GM23248 (cell line): ENCODE results near the gene TCF12.

Source experiments
- EZH2 ChIP-seq: fragments of 200-600 bp; sonication (generic); IDR thresholded peaks from 2 replicates; pipeline ENCODE4 v1.6.1; 2018; ENCODE audit warnings: antibody characterized with exemption, mild to moderate bottlenecking; ENCODE audit not compliant: insufficient read depth, poor library complexity, severe bottlenecking
- EZH2phosphoT487 ChIP-seq: fragments of 200-600 bp; sonication (generic); IDR thresholded peaks from 2 replicates; pipeline ENCODE4 v1.6.1; 2018; ENCODE audit warnings: antibody characterized with exemption, moderate library complexity, mild to moderate bottlenecking, low read depth; ENCODE audit not compliant: insufficient read depth

DNA sequence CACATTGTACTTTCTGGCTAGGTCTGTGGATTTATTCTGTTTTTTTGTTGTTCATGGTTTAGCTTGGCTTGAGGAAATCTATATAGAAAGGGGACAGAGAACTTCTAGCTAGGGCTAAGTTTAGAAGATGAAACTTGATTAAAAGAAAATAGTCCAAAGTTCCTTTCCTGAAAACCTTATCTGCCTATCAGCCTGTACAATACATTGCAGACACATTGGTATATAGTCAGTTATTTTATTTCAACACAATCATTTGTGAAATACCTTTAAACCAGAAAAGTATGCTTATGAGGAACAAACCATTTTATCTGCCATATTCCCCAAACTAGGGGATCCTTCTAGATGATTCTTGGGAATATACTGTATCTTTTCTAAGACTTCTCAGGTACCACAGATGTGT, 310.6 kb downstream of the TCF12 start:
- TF ChIP-seq EZH2 (no peak), EZH2phosphoT487 (no peak)
